A549 (cell line): ENCODE measurements around the gene ARHGEF6.

ENCODE experiments used
- FOSB ChIP-seq: fragments of 250-450 bp; sonication (Bioruptor Pico); IDR thresholded peaks from 2 replicates; pipeline ENCODE4 v1.5.0; 2020; ENCODE audit warnings: mild to moderate bottlenecking, moderate library complexity
- MYC ChIP-seq: IDR thresholded peaks from 2 replicates; pipeline ENCODE4 v1.6.1; 2012; ENCODE audit warnings: mild to moderate bottlenecking, inconsistent platforms, low read length, improper control_type of control experiment, borderline replicate concordance
- POLR2A ChIP-seq: IDR thresholded peaks from 2 replicates; pipeline ENCODE4 v1.6.1; 2012; ENCODE audit warnings: mild to moderate bottlenecking, low read length
- RAD21 ChIP-seq, 2 experiments: fragments of >200 bp in 1 of 2; sonication (Bioruptor Twin) in 1 of 2; formaldehyde crosslinking in 1 of 2; IDR thresholded peaks in 1 of 2; conservative IDR thresholded peaks in 1 of 2; 2 replicates in 1 of 2; 3 replicates in 1 of 2; pipeline ENCODE4 v1.6.1; 2012 to 2018; ENCODE audit warnings: inconsistent platforms in 1 of 2
- RFX5 ChIP-seq: fragments of 450-650 bp; IDR thresholded peaks from 2 replicates; pipeline ENCODE4 v1.7.1; 2014; ENCODE audit warnings: antibody characterized with exemption, mild to moderate bottlenecking, moderate library complexity
- RNF2 ChIP-seq: fragments of 200-600 bp; sonication (generic); IDR thresholded peaks from 2 replicates; pipeline ENCODE4 v1.6.1; 2016; ENCODE audit warnings: low read depth, mild to moderate bottlenecking, antibody characterized with exemption, moderate library complexity, borderline replicate concordance
- TF ChIP-seq, protein P1 (sequence below): fragments of >200 bp; sonication (Bioruptor Twin); formaldehyde crosslinking; IDR thresholded peaks from 3 replicates; pipeline ENCODE4 v1.5.1; 2016
- TF ChIP-seq, protein P2 (sequence below): IDR thresholded peaks from 2 replicates; pipeline ENCODE4 v1.6.1; 2012; ENCODE audit warnings: low read depth, borderline replicate concordance

DNA sequence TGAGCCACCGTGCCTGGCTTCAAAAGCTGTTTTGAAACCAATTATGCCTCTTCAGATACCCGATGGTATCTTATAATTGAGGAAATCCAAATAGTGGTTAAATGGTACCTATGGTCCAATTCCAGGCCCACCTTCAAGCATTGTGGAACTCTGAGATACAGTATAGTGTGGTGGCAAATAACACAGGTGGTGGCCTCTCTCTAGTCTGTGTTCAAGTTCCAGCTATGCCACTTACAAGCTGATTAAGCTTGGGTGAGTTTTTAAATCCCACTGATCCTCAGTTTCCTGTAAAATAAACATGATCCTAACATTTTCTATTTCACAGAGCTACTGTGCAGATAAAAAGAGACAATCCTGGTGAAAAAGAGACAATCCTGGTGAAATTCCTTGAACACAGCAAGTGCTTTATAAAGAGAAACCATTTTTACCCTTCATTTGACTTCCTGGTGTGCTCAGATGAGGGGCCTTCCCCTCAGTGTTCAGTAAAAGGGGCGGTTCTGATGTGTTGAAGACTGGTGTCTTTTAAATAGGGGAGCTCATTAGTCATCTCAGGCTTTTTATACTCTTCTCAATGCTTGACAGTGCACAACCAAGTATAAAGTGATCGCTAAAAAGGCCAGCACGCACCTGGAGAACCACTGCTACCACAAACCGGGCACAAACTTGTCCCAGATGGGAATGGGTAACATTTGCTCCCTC, 163.6 kb downstream of the ARHGEF6 start:
- TF ChIP-seq MYC = no peak
- TF ChIP-seq, protein P1, sequence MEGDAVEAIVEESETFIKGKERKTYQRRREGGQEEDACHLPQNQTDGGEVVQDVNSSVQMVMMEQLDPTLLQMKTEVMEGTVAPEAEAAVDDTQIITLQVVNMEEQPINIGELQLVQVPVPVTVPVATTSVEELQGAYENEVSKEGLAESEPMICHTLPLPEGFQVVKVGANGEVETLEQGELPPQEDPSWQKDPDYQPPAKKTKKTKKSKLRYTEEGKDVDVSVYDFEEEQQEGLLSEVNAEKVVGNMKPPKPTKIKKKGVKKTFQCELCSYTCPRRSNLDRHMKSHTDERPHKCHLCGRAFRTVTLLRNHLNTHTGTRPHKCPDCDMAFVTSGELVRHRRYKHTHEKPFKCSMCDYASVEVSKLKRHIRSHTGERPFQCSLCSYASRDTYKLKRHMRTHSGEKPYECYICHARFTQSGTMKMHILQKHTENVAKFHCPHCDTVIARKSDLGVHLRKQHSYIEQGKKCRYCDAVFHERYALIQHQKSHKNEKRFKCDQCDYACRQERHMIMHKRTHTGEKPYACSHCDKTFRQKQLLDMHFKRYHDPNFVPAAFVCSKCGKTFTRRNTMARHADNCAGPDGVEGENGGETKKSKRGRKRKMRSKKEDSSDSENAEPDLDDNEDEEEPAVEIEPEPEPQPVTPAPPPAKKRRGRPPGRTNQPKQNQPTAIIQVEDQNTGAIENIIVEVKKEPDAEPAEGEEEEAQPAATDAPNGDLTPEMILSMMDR = no peak
- TF ChIP-seq, protein P2, sequence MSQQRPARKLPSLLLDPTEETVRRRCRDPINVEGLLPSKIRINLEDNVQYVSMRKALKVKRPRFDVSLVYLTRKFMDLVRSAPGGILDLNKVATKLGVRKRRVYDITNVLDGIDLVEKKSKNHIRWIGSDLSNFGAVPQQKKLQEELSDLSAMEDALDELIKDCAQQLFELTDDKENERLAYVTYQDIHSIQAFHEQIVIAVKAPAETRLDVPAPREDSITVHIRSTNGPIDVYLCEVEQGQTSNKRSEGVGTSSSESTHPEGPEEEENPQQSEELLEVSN = no peak
- no peak for TF ChIP-seq POLR2A
- TF ChIP-seq RFX5 = no peak
- TF ChIP-seq RNF2 = no peak
- no peak for TF ChIP-seq RAD21 (conservative IDR thresholded peaks at IDR 0.05 in 1 of 2, IDR thresholded peaks at IDR 0.05 in 1 of 2)
- TF ChIP-seq FOSB (CRISPR knock-in tag) = no peak
